ENCODE data around the gene BAHCC1.

GRCh38 chr17:81399481-81400153 lies 4.4 kb downstream of the BAHCC1 start:
- TF ChIP-seq CTCF (IDR thresholded peaks at IDR 0.05): no peak
- TF ChIP-seq TEAD1 (CRISPR knock-in tag; IDR thresholded peaks at IDR 0.05): no peak
- TF ChIP-seq, protein P1, sequence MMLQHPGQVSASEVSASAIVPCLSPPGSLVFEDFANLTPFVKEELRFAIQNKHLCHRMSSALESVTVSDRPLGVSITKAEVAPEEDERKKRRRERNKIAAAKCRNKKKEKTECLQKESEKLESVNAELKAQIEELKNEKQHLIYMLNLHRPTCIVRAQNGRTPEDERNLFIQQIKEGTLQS (CRISPR knock-in tag; conservative IDR thresholded peaks at IDR 0.05): no peak
- no peak for TF ChIP-seq ESRRA (CRISPR knock-in tag; IDR thresholded peaks at IDR 0.05; ENCODE audit: borderline replicate concordance)
- no peak for TF ChIP-seq PREB (CRISPR knock-in tag; IDR thresholded peaks at IDR 0.05; ENCODE audit: borderline replicate concordance)
- TF ChIP-seq NFYB (CRISPR knock-in tag; conservative IDR thresholded peaks at IDR 0.05; ENCODE audit: low read depth): no peak
